HepG2 (cell line): ENCODE results near the gene CAT. TPM values are rescaled to one million over a fixed set of nuclear protein-coding genes. Genes with fewer than 3 reads are reported as not detected.

ENCODE experiments used
- DR1 ChIP-seq: sonication (generic); formaldehyde crosslinking; IDR thresholded peaks from 2 replicates; pipeline ENCODE4 v1.8.0; 2021; ENCODE audit warnings: mild to moderate bottlenecking, missing genetic modification reagents, inconsistent platforms
- HCFC1 ChIP-seq: fragments of 150-350 bp; IDR thresholded peaks from 2 replicates; pipeline ENCODE4 v1.6.1; 2014; ENCODE audit warnings: low read depth, low read length
- POLR2AphosphoS2 ChIP-seq: IDR thresholded peaks from 2 replicates; pipeline ENCODE4 v1.6.1; 2011; ENCODE audit warnings: low read depth, low read length, improper control_type of control experiment
- SMC3 ChIP-seq: IDR thresholded peaks from 2 replicates; pipeline ENCODE4 v1.6.1; 2011; ENCODE audit warnings: low read length, improper control_type of control experiment
- ZNF256 ChIP-seq: sonication (generic); formaldehyde crosslinking; conservative IDR thresholded peaks from 2 replicates; pipeline ENCODE4 v1.4.0; 2020; ENCODE audit warnings: missing genetic modification reagents
- ZNF367 ChIP-seq: sonication (generic); formaldehyde crosslinking; IDR thresholded peaks from 2 replicates; pipeline ENCODE4 v1.4.0; 2020; ENCODE audit warnings: missing genetic modification reagents, borderline replicate concordance
- ZNF383 ChIP-seq: sonication (generic); formaldehyde crosslinking; IDR thresholded peaks from 2 replicates; pipeline ENCODE4 v1.4.0; 2020; ENCODE audit warnings: missing genetic modification reagents, mild to moderate bottlenecking, borderline replicate concordance
- ZNF432 ChIP-seq: sonication (generic); formaldehyde crosslinking; IDR thresholded peaks from 2 replicates; pipeline ENCODE4 v1.5.0; 2020; ENCODE audit warnings: missing genetic modification reagents, mild to moderate bottlenecking, borderline replicate concordance
- ZNF720 ChIP-seq: sonication (generic); formaldehyde crosslinking; IDR thresholded peaks from 2 replicates; pipeline ENCODE4 v1.4.0; 2020; ENCODE audit warnings: missing genetic modification reagents
- ZNF775 ChIP-seq: sonication (generic); formaldehyde crosslinking; IDR thresholded peaks from 2 replicates; pipeline ENCODE4 v1.4.0; 2020; ENCODE audit warnings: missing genetic modification reagents, mild to moderate bottlenecking, moderate library complexity, borderline replicate concordance
- polyA plus RNA-seq, 8 experiments: library from polyadenylated mRNA; depleted of rRNA in 3 of 8; stranded (reverse) in 7 of 8; unstranded in 1 of 8; fragments of >200 nt; fragmentation: Illumina TruSeq in 4 of 8; extraction: Trizol in 4 of 8; gene quantifications; 2 replicates each; pipeline versions ENCODE4 v1.2.1 to v1.2.3, GENCODE V29; 2011 to 2016; ENCODE audit warnings: low read depth in 4 of 8, missing spikeins in 1 of 8, mixed read lengths in 1 of 8; ENCODE audit not compliant: insufficient read depth in 1 of 8
- total RNA-seq, 5 experiments: library from RNA; depleted of rRNA; stranded (reverse); fragments of >200 nt; fragmentation: Illumina TruSeq; extraction: Trizol; gene quantifications; 2 replicates each; pipeline ENCODE4 v1.2.3, GENCODE V29; 2016; ENCODE audit warnings: low read depth in 1 of 5
- TF ChIP-seq, protein P1 (sequence below): sonication (generic); formaldehyde crosslinking; IDR thresholded peaks from 2 replicates; pipeline ENCODE4 v1.9.0; 2022; ENCODE audit warnings: low read depth, missing genetic modification reagents
- TF ChIP-seq, protein P2 (sequence below): sonication (generic); formaldehyde crosslinking; IDR thresholded peaks from 2 replicates; pipeline ENCODE4 v1.4.0; 2020; ENCODE audit warnings: missing genetic modification reagents
- TF ChIP-seq, protein P3 (sequence below): sonication (generic); formaldehyde crosslinking; IDR thresholded peaks from 2 replicates; pipeline ENCODE4 v1.5.0; 2020; ENCODE audit warnings: mild to moderate bottlenecking, missing genetic modification reagents, borderline replicate concordance
- TF ChIP-seq, protein P4 (sequence below): sonication (generic); formaldehyde crosslinking; IDR thresholded peaks from 2 replicates; pipeline ENCODE4 v1.5.0; 2020; ENCODE audit warnings: missing genetic modification reagents, mild to moderate bottlenecking, borderline replicate concordance
- TF ChIP-seq, protein P5 (sequence below): IDR thresholded peaks from 2 replicates; pipeline ENCODE4 v1.6.1; 2016; ENCODE audit warnings: control low read depth

The CAT gene
- total and polyA plus RNA-seq, 2 of the 13 experiments (the other 11 are each of a cell fraction or from before 2014, with no cell fraction given): 107 to 136 TPM

DNA sequence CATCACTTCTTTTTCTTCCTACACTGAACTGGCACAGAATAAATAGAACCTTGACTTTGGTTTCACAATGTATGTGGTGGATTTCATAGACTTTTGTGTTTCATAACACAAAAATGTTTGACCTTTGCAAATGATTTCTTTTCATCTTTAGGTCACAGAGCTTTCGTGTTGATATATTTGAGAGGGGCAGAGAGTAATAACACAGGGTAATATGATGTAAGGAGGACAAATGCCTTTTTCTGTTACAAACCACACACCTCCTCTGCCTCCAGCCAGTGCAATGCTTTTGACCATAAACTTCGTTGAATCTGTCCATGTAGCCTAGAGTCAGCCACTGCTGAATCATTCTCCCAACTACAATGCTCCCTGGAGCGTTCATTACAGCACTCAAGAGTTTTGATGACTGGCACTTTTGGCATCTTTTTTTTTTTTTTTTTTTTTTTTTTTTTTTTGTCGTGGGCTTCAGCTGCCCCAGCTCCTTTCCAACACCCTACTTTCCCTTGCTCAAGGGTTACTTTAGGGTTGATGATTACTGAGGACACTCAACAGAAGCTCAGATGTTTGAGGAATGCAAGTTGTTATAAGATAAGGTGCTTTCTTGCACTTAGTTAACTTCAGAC, 11.4 kb upstream of the CAT start (continued):
- TF ChIP-seq HCFC1: no peak
- TF ChIP-seq POLR2AphosphoS2: no peak
- no peak for TF ChIP-seq ZNF367
- TF ChIP-seq ZNF775 (CRISPR knock-in tag): no peak
- TF ChIP-seq, protein P1, sequence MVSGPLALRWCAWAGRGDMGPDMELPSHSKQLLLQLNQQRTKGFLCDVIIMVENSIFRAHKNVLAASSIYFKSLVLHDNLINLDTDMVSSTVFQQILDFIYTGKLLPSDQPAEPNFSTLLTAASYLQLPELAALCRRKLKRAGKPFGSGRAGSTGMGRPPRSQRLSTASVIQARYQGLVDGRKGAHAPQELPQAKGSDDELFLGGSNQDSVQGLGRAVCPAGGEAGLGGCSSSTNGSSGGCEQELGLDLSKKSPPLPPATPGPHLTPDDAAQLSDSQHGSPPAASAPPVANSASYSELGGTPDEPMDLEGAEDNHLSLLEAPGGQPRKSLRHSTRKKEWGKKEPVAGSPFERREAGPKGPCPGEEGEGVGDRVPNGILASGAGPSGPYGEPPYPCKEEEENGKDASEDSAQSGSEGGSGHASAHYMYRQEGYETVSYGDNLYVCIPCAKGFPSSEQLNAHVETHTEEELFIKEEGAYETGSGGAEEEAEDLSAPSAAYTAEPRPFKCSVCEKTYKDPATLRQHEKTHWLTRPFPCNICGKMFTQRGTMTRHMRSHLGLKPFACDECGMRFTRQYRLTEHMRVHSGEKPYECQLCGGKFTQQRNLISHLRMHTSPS (CRISPR knock-in tag): 0 out of 2 replicates have a peak, but pooled peaks have one; percentile 44
- TF ChIP-seq, protein P2, sequence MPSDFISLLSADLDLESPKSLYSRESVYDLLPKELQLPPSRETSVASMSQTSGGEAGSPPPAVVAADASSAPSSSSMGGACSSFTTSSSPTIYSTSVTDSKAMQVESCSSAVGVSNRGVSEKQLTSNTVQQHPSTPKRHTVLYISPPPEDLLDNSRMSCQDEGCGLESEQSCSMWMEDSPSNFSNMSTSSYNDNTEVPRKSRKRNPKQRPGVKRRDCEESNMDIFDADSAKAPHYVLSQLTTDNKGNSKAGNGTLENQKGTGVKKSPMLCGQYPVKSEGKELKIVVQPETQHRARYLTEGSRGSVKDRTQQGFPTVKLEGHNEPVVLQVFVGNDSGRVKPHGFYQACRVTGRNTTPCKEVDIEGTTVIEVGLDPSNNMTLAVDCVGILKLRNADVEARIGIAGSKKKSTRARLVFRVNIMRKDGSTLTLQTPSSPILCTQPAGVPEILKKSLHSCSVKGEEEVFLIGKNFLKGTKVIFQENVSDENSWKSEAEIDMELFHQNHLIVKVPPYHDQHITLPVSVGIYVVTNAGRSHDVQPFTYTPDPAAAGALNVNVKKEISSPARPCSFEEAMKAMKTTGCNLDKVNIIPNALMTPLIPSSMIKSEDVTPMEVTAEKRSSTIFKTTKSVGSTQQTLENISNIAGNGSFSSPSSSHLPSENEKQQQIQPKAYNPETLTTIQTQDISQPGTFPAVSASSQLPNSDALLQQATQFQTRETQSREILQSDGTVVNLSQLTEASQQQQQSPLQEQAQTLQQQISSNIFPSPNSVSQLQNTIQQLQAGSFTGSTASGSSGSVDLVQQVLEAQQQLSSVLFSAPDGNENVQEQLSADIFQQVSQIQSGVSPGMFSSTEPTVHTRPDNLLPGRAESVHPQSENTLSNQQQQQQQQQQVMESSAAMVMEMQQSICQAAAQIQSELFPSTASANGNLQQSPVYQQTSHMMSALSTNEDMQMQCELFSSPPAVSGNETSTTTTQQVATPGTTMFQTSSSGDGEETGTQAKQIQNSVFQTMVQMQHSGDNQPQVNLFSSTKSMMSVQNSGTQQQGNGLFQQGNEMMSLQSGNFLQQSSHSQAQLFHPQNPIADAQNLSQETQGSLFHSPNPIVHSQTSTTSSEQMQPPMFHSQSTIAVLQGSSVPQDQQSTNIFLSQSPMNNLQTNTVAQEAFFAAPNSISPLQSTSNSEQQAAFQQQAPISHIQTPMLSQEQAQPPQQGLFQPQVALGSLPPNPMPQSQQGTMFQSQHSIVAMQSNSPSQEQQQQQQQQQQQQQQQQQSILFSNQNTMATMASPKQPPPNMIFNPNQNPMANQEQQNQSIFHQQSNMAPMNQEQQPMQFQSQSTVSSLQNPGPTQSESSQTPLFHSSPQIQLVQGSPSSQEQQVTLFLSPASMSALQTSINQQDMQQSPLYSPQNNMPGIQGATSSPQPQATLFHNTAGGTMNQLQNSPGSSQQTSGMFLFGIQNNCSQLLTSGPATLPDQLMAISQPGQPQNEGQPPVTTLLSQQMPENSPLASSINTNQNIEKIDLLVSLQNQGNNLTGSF: no peak
- TF ChIP-seq DR1 (CRISPR knock-in tag): no peak
- no peak for TF ChIP-seq ZNF432 (CRISPR knock-in tag)
- no peak; the same call in 1 of the 2 replicates for TF ChIP-seq SMC3
- TF ChIP-seq, protein P3, sequence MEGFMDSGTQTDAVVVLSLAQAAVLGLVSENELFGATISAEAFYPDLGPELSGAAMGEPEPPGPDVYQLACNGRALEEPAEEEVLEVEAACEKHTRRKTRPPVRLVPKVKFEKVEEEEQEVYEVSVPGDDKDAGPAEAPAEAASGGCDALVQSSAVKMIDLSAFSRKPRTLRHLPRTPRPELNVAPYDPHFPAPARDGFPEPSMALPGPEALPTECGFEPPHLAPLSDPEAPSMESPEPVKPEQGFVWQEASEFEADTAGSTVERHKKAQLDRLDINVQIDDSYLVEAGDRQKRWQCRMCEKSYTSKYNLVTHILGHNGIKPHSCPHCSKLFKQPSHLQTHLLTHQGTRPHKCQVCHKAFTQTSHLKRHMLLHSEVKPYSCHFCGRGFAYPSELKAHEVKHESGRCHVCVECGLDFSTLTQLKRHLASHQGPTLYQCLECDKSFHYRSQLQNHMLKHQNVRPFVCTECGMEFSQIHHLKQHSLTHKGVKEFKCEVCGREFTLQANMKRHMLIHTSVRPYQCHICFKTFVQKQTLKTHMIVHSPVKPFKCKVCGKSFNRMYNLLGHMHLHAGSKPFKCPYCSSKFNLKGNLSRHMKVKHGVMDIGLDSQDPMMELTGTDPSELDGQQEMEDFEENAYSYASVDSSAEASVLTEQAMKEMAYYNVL (CRISPR knock-in tag): peak; percentile 50; the same call in 1 of the 2 replicates
- TF ChIP-seq, protein P4, sequence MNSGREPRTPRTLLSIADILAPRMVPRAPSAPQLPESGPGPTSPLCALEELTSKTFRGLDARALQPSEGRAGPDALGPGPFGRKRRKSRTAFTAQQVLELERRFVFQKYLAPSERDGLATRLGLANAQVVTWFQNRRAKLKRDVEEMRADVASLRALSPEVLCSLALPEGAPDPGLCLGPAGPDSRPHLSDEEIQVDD (CRISPR knock-in tag): no peak
- no peak for TF ChIP-seq ZNF383 (CRISPR knock-in tag)
- no peak for TF ChIP-seq ZNF720 (CRISPR knock-in tag)
- TF ChIP-seq ZNF256 (CRISPR knock-in tag): no peak
- TF ChIP-seq, protein P5, sequence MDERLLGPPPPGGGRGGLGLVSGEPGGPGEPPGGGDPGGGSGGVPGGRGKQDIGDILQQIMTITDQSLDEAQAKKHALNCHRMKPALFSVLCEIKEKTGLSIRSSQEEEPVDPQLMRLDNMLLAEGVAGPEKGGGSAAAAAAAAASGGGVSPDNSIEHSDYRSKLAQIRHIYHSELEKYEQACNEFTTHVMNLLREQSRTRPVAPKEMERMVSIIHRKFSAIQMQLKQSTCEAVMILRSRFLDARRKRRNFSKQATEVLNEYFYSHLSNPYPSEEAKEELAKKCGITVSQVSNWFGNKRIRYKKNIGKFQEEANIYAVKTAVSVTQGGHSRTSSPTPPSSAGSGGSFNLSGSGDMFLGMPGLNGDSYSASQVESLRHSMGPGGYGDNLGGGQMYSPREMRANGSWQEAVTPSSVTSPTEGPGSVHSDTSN (CRISPR knock-in tag): no peak
